COLO829 (cell line): Measurements from ENCODE around the gene OGA.

Source experiments
- DNase-seq: peaks from one replicate; pipeline ENCODE4 v3.0.0; 2012; ENCODE audit warnings: low spot score

OGA gene

GRCh38 chr10:101835362-101835761, 17.1 kb upstream of the OGA start:
- no peak for DNase-seq

GRCh38 chr10:101834341-101834740, 16.1 kb upstream of the OGA start:
- no peak for DNase-seq

DNA sequence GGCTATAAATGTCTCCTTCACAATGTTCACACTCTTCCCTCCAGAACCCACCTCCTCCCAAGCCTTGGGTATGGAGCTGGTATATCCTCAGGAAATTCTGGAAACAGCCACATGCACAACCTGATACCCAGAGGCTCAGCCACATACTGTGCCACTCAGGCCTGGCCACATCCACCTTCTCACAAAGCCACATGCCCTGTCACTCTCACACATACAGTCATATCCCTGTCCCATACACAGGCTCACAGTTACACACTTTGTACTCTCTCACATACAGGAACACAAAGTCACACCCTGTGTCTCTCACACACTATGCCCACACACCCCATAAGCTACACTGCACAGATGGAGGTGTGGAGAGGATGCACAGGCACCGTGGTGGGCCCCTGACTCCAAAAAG, 15.2 kb upstream of the OGA start:
- no peak for DNase-seq

DNA sequence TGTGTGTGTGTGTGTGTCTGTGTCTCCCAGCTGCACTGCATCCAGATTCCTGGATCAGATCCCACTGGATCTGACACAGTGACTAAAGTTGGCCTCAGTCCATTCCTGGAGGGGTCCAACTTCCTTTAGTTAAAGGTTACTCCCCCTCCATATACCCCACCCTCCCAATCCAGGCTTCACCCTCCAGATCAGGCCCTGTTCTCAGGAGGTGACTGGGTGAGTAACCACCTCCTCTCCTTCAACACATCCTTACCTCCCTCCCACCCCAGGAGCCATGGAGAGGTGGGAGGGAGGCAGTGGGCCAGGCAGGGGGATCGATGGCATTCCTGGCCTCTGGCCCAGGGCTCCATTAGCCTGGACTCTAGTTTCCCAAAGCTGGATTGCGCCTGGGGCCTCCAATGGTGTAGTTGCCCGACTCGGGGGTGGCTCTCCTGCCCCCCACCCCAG, 14.1 kb upstream of the OGA start:
- no peak for DNase-seq

DNA sequence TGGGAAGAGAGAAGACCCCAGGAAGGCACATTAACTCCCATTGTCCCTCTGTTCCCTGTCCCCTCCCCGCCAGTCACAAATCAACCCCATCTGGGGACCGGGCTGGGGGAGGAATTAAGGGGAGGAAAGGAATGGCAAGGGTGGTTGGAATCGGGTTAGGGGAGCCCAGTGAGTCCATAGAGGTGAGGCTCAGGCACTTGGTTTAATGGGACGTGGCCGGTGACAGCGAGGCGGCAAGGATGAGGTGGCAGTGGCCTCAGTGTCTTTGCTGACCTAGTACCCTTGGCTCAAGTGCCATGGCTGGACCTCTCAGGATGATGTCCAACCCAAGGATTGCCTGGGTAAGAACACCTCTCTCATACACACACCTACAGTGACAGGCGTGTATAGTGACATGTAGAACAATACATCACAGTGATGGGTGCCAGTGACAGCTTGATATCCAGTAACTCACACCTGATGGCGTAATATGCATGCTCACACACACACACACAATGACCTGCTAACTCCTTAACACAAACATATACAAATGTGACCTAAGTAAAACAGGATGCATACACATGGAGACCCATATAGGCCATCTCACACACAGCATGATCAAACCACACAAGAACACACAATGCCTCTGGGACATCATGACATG, 13.0 kb upstream of the OGA start:
- no peak for DNase-seq

DNA sequence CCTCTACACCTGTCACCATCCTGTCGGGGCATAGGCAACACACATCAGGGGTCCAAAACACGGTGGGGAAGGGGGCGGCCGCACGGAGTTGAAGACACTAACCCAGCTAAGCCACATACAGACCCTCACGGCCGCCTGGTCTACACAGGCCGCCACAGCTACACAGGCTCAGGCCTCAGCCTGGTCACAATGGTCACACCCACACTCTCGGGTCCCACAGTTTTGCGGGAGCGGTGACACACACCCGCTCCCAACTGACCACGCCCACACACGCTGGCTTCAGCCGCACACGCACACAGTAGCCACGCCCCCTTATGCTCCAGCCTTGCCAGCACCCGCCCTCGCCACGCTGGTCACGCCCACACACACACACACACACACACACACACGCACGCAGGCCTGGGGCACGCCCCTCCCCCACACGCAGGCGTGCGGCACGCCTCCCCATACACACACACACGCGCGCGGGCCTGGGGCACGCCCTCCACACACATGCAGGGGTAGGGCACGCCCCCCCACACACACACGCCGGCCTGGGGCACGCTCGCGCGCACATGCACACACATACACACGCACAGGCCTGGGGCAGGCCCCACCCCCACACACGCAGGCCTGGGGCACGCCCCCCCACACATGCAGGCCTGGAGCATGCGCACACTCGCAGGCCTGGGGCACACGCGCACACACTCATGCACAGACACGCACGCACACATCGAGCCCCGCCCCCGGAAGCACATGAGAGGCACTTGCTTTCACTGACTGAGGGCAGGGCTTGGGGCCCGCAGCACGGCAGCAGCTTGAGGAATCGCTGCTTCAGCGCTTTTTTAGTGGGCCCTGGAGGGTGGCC, 12.3 kb upstream of the OGA start:
- DNase-seq, result peak; percentile 92

DNA sequence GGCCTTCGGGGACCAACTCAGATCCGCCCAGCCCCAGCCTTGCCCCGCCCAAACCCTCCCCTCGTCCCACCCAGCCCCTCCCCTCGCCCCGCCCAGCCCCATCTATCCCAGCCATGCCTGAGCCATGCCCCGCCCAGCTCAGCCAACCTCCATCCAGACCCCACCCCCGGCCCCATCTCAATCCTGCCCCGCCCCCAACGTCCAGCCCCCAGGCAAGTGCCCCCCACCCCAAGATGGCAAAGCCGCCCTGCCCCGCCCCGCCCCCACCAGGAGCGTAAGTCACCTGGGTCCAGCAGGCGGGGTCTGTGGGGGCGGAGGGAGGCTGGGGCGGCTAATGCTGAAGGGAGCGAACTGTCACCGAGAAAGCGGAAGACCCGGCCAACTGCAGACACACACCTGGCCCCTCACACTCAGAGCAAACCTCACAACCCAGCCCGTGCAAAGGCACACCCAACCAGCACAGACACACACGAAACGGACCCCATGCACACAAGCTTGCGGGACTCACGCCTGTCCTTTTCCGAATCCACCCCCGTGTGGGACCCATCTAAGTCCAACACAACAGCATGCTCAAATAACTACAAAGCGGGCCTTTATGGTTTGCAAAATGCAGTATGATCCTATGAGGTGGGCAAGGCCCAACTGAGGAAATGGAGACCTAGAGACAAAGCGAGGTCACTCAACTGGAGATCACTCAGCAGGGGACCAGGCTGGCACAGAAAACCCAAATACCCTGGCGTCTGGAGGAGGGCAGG, 11.5 kb upstream of the OGA start:
- peak; percentile 78 for DNase-seq

- DNase-seq, result no peak
These were observed 10.7 kb upstream of the OGA start for GRCh38 chr10:101828766-101829551.

GRCh38 chr10:101827919-101828600, 9.8 kb upstream of the OGA start:
- DNase-seq, result no peak

DNA sequence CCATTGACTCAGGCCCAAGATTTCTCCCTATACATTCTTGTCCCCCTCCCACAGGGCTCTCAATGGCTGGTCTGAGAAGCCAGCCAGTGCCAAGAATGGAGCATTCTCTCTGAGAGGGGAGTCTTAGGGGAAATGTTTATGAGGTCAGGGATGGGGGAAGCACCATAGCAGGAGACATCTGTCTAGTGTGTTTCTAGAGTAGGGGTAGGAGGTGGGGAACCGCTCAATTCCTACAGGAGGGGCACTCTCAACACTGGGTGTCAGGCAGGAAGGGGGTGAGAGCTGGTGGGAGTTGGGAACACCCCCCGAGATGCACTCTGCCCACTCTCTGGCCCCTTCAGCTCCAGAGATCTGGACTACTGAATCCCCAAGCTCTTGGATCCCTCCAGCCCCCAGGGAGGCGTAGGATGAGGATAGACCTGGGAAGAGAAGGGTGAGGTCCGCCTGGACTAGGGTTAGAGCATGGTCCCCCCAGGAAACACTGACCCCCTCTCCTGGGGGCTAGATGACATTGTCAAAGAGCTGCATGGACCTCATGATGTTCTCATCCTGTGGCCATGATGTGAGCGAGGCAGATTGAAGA, 8.7 kb upstream of the OGA start:
- DNase-seq, result no peak

DNA sequence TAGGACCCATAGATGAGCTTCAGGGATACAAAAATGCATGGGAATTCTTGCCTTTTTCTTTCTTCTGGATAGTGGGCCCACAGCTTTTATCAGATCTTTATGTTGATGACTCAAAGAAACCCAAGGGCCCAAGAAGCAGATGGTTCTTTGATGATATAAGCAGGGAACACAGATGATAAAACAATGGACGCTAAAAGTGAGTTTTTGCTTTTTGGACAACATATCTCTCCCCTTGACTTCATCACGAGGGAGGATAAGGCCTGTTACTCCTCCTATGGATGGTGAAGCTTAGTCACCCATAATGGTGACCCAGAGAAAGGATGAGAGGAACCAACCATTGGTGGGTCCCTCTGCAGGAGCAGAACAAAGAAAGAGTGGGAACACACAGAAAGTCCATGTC, 6.5 kb upstream of the OGA start:
- no peak for DNase-seq

DNA sequence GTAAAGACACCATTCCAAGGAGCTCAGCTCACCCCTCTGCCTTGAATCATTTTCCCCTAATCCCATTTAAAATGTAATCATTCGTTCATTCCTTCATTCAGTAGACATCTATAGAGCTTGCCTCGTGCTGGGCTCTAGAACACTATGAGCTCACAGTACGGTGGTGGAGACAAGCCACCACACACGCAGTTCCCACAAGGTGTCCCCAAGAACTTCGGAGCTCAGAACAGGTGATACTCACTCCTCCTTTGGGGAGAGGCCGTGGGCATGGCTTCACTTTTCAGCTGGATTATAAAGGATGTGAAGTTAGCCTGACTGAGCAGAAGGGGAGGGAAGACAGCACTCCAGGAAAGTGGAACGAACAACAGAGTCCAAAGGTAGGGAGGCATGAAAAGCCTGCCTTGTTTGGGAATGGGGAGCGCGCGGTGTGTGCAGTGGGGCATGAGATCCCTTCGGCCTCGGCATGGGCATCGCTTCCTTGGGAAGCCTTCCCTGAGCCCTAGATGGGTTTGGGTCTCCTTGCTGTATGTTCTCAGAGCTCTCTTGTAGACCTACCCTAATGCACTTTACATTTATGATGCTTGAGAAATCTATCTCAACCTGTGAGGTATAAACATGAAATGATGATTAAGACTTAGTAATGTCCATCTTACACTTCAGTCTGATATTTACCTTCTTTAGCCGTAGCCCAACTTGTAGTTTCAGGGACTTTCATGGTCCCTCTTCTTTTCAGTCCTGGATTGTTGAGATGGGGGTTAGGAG, 809 bp upstream of the OGA start:
- no peak for DNase-seq

GRCh38 chr10:101817337-101818118, 716 bp downstream of the OGA start:
- DNase-seq, result peak; percentile 42

GRCh38 chr10:101816913-101817336, 1.3 kb downstream of the OGA start:
- no peak for DNase-seq

DNA sequence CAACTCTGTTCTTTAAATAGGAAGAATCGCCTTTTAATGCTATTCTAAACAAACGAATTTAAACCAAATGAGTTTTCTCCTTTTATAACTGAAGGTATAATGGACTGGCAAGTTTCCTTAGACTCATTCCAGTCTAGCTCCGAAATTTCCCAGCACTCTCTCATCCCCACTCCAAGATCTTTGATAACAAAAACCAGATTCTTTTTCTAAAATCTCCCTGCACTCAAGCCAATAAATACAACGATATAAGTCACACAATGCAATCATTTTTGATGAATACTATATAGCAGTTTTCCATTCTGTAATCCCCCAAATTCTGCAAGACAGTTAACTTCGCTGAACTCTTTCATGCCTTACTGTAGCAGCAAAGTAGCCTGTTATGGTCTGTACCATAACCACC, 1.9 kb downstream of the OGA start:
- DNase-seq, result no peak

DNA sequence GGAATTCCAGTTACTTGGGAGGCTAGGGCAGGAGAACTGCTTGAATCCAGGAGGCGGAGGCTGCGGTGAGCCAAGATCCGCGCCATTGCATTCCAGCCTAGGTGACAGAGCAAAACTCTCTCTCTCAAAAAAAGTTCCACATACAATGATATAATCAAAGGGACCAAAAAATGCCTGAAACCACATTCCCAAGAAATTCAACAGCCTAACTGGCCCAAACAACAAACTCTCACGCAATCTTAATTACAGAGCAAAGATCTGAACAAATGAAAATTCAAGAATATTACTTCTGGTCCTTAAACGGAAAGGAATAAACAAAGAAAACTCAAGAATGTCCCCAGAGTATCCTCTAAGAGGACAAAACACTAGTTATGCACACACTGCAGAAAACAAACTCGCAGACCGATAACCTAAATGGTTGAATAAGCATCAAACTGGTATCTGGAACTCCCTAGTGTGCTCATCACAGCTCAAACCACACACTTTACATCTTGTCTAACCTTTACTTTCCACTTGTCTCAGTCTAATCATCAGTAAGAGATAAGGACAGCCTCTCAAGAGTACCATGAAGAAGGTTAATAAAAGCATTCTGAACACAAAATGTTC, 3.7 kb downstream of the OGA start:
- no peak for DNase-seq

GRCh38 chr10:101812606-101813005, 5.6 kb downstream of the OGA start:
- DNase-seq, result no peak

GRCh38 chr10:101807158-101807557, 11.1 kb downstream of the OGA start:
- DNase-seq, result no peak

DNA sequence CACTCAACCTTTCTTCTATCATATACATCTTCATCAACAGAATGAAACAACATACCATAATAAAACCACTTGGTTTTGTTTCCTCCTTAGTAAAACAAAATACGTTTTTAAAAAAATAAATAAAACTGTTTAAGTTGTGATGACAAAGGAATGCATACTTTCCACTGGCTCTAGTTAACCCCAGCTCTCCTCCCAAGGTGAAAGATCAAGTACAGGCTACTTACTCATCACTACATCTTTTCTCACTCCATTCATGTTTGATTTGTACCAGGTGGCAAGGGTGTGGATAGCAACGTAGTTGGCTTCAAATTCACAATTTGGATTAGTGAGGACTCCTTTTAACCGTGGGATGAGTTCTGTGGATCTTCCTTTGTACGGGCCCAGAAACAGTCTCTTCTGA, 14.7 kb downstream of the OGA start:
- DNase-seq, result no peak
